GM21367 (cell line): ENCODE data around the gene ZNF526.
"Not testable (repeated sequence)": the region's sequence is repeated elsewhere in the genome, so short reads cannot be mapped to it uniquely, and the experiment has no call there.

Experiments
- ATAC-seq: cut with Tn5 transposase; IDR thresholded peaks from one replicate; pipeline ENCODE4 v1.9.1; 2021; ENCODE audit not compliant: unreplicated experiment

Gene ZNF526

DNA sequence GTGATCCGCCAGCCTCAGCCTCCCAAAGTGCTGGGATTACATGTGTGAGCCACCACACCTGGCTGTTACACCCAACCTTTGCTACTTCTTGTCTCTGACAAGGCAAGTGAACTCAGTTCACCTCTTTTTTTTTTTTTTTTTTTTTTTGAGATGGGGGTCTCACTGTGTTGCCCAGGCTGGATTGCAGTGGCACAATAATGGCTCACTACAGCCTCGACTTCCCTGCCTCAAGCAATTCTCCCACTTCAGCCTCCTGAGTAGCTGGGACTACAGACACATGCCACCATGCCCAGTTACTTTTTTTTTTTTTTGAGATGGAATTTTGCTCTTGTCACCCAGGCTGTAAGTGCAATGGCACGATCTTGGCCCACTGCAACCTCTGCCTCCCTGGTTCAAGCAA is 37.7 kb downstream of the ZNF526 start:
- not testable (repeated sequence) for ATAC-seq

DNA sequence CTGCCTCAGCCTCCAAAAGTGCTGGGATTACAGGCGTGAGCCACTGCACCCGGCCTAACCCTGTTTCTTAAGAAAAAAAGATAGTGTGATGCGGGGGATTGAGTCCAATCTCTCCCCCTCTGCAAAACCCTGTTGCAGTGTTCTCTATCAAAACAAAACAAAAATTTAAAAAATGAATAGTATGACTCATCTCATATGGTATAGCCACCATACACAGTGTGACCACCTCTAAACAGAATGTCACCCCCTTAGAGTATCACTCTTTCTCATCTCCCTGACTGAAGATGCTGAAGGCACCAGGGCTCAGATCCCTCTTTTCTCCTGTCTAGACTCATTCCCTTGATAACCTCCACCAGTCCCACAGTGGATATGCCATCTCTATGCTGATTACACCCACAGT is 41.7 kb downstream of the ZNF526 start:
- ATAC-seq, result no peak

DNA sequence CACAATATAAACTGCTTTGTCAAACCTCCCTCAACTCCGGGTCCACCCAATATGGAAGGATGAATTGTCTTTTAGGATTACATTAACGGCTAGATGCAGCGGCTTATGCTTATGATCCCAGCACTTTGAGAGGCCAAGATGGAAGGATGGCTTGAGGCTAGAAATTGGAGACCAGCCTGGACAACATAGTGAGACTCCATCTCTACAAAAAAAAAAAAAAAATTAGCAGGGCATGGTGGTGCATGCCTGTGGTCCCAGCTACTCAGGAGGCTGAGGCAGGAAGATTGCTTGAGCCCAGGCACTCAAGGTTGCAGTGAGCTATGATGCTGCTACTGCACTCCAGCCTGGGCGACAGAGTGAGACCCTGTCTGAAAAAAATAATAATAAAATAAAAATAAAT is 46.0 kb downstream of the ZNF526 start:
- not testable (repeated sequence) for ATAC-seq

DNA sequence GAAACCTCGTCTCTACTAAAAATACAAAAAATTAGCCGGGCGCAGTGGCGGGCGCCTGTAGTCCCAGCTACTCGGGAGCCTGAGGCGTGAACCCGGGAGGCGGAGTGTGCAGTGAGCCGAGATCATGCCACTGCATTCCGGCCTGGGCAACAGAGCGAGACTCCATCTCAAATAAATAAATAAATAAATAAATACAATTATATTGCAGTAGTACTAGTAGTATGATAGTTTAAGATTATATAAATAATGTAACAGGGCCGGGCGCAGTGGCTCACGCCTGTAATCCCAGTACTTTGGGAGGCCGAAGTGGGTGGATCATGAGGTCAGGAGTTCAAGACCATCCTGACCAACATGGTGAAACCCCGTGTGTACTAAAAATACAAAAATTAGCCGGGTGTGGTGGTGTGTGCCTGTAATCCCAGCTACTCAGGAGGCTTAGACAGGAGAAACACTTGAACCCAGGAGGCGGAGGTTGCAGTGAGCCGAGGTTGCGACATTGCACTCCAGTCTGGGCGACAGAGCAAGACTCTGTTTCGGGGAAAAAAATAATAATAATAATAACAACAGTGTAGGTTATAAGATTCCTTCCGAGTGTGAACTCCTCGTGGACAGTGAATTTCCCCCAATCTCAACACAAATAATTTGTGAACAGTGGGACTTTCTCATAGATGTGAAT is 47.0 kb downstream of the ZNF526 start:
- not testable (repeated sequence) for ATAC-seq

DNA sequence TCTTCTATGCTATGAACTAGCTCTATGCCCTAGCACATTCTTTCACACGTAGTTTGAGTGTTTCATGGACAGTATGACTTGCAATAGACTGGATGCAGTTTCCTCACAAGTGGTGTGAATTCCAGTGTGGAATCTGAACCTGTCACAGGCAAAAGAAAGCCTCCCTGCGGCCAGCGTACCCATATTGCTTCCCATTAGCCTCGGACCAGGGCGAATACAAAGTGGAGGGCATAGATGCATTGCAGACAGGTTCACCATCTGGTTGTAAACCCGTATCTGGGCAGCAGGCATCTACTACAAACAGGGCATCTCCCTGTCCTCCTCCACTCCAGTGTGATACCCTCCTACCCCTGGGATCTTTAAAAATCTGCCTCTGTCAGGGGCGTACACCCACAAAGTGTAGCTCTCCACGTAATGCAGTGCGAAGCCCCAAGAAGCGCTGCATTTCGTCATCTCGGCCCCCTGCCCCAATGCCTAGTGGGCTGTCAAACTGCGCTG is 47.6 kb downstream of the ZNF526 start:
- no peak for ATAC-seq

DNA sequence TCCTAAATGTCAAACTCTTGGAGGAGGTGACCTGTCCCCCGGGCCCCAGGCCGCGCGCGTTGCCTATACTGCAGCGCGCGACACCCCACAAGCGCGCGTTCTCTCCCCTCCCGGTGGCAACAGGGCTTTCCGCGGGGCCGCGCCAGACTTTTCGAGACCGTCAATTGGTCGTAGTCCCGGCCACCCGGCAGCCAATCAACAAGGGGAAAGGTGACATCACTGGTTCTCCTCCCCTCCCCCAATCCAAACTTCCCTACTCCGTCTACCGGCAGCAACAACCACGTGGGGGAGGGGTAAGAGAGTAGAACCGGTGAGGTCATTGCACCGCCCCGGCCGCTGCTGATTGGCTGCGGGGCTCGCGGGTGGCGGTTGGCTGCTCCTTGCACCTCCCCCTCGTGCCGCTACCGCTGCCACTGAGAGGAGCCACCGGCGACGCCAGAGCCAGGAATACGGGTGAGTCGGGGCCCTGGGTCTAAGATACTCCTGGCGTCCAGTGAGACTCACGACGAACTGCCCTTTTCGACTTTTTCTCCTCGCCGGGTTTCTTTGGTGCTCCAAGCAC is 48.1 kb downstream of the ZNF526 start:
- peak; percentile 46 for ATAC-seq

DNA sequence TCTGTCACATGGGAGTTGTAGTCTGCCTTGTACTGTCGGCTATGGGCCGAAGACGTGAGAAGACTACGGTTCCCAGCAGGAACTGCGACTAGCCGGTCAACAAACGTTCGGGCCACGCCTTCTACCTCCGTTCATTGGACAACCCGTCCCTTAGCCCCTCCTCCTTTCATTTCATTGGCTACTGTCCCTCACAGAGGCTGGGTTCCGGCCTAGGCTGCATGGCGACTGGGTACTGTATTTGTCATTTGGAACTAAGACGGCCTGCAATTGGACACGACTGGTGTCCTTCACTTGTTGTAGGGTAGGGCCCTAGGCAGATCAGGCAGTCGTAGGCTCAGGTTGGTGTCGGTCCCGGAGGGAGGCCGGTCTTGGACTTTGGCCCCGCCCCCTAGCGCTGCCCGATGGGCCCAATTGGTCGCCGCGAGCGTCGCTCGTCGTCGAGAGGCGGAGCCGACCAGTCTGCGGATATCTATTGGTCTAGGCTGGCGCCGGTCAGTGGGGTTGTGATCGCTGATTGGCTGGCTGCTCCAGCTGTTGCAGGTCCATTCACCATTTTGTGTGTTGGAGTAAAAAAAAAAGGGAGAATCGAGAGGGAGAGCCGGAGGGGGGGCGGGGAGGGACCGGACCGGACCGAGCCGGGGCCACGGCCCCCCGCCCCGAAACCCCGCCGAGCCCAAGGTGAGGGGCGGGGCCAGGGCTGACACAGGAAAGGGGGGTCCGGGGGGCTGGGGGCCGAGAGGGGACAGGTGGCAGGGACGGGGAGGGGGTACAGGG is 48.8 kb downstream of the ZNF526 start, which contains the start of gene CIC:
Gene CIC (plus strand): TSS at position 549 of the 774 bp plus-strand sequence. CDS start 2,532 bp downstream, outside the sequence.
- peak; percentile 69 for ATAC-seq

DNA sequence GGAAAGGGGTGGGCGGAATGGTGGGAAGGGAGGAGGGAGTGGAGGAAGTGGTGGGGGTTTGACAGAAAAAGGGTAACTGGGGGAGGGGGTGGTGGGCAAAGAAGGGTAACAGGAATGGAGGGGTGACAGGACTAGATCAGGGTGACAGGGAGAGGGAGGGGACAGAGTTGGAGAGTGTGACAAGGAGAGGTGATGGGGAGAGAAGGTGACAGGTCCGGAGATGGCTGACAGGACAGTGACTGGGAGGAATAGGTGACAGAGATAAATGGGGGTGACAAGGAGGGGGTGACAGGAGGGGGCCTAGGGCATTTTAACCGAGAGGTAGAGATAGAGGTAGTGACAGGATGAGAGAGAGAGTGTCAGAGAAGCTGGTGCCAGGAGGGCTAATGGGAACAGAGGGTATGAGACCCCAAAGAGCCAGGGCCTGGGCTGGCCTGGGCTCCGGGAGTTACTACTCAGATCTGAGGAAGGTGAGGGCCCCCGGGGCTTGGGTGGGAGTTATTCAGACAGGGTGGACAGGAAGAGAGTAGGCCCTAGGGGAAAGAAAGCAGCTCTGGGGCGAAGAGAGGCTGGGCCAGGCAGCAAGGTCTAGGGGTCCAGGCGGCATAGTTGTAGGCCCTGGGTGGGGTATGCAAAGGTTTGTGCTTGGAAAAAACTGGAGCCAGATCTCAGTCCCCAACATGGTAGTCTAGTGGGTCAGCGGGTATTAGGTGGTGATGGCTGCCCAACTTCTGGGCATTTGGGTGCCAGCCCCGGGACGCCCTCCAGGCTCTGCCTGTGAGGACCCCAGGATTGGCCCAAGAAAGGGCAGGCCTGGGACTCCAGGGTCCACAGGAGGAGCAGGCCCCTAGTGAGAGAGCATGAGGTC is 49.6 kb downstream of the ZNF526 start:
- no peak for ATAC-seq

DNA sequence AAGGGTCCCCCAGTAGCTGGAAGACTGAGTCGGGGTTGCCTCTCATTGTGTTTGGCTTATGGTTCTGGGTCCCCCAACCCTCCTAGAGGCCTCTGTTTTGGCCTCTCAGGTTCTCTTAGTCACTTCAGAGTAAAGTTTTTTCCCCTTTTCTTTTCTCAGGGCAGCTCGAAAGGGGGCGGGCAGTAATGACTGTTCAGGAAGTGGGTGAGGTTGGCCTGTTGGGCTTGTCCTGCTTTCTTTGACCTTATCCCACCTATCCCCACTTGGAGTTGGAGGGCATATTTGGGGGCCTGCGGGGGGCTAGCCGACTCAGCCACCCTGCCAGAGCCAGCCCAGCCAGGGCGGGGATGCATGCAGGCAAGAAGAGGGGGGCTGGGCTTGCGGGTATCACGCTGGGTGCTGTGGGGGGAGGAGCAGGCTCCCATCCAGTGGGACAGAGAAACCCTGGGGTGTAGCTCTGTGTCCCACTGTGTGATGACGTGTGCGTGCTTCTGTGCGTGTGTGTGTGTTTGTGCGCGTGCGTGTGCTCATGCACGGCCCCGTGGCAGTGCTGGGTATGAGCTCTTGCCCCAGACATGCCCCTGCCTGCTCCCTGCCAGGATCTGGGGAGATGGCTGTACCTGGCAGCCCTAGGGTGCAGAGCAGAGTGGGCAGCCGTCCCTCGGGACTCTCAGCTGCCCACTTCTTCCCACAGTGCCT is 50.4 kb downstream of the ZNF526 start:
- ATAC-seq, result no peak

DNA sequence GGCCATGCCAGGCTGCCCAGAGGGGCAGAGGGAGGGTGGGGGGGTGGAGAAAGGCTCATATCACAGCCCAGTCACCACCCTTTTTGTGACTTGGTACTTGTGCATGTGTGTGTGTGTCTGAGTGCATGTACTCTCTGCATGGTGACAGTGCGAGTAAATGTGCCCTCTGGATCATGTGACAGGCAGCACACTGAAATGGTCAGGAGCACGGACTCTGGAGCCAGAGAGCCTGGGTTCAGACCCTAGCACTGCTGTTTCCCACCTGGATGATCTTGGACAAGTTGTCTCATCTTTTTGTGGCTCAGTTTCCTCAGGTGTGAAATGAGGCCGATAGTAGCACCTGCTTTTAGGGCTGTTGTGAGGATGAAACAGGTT is 50.9 kb downstream of the ZNF526 start:
- no peak for ATAC-seq

DNA sequence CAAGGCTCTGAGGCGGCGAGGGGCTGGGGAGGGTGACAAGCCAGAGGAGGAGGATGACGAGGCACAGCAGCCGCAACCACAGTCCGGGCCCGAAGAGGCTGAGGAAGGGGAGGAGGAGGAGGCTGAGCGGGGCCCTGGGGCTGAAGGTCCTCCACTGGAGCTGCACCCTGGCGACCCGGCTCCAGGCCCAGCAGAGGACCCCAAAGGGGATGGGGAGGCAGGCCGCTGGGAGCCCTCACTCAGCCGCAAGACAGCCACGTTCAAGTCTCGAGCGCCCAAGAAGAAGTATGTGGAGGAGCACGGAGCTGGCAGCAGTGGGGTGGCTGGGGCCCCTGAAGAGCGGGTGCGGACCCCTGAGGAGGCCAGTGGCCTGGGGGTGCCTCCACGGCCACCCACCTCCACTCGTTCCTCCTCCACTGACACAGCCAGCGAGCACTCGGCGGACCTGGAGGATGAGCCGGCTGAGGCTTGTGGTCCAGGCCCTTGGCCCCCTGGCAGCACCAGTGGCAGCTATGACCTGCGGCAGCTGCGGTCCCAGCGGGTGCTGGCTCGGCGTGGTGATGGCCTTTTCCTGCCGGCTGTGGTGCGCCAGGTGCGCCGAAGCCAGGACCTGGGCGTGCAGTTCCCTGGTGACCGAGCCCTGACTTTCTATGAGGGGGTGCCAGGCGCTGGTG is 51.9 kb downstream of the ZNF526 start:
- no peak for ATAC-seq

DNA sequence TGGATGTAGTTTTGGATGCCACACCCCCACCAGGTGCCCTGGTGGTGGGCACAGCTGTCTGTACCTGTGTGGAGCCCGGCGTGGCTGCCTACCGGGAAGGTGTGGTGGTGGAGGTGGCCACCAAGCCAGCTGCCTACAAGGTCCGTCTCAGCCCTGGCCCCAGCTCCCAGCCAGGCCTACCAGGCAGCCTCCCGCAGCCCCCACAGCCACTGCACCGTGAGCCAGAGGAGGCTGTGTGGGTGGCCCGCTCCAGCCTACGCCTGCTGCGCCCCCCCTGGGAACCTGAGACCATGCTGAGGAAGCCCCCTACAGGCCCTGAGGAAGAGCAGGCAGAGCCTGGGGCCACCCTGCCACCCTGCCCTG is 52.4 kb downstream of the ZNF526 start:
- ATAC-seq, result no peak

DNA sequence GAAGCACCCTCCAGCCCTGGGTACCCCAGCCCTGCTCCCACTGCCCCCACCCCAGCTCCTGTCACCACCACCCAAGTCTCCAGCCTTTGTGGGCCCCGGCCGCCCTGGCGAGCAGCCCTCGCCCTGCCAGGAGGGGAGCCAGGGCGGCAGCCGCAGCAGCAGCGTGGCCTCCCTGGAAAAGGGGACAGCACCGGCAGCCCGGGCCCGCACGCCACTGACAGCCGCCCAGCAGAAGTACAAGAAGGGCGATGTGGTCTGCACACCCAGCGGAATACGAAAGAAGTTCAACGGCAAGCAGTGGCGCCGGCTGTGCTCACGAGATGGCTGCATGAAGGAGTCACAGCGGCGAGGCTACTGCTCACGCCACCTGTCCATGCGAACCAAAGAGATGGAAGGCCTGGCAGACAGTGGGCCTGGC is 52.9 kb downstream of the ZNF526 start:
- ATAC-seq, result no peak

DNA sequence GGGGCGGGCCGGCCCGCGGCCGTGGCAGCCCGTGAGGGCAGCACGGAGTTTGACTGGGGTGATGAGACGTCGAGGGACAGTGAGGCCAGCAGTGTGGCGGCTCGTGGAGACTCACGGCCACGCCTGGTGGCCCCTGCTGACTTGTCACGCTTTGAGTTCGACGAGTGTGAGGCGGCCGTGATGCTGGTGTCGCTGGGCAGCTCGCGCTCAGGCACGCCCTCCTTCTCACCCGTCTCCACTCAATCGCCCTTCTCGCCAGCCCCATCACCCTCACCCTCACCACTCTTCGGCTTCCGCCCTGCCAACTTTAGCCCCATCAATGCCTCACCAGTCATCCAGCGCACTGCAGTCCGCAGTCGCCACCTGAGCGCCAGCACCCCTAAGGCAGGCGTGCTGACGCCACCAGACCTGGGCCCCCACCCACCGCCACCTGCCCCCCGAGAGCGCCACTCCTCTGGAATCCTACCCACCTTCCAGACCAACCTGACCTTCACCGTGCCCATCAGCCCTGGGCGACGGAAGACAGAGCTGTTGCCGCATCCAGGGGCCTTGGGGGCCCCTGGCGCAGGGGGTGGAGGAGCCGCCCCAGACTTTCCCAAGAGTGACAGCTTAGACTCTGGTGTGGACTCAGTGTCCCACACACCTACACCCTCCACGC is 53.4 kb downstream of the ZNF526 start:
- no peak for ATAC-seq

DNA sequence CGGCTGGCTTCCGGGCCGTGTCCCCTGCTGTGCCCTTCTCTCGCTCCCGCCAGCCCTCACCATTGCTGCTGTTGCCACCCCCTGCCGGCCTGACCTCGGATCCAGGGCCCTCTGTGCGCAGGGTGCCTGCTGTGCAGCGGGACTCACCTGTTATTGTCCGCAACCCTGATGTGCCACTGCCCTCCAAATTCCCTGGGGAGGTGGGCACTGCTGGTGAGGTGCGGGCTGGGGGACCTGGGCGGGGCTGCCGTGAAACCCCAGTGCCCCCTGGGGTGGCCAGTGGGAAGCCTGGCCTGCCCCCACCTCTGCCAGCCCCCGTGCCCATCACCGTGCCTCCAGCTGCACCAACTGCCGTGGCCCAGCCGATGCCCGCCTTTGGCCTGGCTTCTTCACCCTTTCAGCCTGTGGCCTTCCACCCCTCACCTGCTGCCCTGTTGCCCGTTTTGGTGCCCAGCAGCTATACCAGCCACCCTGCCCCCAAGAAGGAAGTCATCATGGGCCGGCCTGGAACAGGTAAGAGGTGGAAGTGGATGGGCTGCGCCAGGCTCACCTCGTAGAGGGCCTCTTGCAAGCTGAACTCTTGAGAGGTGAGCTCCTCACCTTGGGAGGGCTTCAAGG is 54.1 kb downstream of the ZNF526 start:
- no peak for ATAC-seq

DNA sequence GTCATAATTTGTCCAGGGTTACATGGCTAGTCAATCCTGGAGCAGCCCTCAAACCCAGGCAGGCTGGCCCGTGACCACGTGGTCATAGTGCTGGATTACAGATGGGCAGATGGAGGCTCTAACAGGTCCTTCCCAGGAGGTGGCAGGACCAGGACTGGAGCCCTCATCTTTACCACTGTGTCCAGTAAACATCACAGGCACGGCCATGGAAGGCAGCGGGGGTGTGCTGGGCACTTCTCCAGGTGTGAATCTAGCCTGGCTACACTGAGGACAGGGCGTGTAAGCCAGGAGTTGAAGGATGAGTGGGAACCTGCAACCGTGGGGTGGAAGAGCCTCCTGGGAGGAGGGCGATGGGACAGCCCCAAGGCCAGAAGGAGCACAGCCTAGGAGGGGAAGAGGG is 55.0 kb downstream of the ZNF526 start:
- ATAC-seq, result no peak

DNA sequence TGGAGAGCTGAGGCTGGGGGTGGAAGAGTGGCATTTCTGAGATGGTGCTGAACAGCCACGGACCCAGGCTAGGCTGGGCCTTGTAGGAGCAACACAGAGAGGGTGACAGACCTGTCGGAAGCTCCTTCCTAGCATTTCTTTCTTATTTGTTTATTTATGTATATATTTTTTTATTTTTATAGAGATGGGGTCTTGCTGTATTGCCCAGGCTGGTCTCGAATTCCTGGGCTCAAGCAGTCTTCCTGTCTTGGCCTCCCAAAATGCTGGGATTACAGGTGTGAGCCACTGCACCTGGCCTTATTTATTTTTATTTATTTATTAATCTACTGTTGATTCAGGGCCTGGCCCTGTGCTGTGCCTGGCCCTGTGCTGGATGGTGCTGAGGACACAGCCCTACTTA is 55.4 kb downstream of the ZNF526 start:
- ATAC-seq, result no peak

DNA sequence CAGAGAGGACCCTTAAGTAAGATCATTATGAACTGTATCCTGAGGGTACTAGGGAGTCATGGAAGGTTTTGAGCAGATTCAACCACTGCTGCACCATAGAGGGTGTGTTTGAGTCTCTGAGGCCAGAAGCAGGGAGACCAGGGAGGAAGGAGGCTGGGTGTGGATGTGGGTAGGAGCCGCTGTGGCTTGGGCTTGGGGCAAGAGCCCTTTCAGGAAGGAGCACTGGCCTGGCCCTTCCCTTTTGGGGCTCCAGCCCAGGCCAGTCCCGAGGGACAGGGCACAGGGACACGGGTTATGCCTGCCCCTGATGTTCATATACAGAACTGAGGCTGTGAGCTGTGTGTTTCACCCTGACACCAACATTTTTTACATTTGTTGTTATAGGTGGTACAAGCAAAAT is 56.2 kb downstream of the ZNF526 start:
- no peak for ATAC-seq

DNA sequence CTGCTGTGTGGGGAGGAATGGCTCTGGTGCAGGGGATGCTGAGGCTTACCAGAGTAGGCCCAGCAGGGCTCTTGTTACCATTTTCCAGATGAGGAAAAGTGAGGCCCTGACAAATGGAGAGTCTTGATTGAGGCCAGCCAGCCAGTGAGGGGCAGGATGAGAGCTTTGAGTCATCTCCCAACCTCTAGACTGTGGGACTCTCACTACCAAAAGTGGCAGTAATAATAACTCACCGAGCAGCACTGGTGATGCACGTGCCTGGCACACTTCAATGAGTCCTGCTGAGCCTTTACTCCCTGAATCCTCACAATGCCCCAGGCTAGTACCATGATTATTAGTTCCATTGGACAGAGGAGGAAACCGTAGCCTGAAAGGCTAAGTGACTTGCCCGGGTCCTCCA is 56.7 kb downstream of the ZNF526 start:
- ATAC-seq, result no peak
